Right ventricle myocardium inferior (tissue), 1 donor: ENCODE data around the gene LARGE2. TPM values are rescaled to one million over a fixed set of nuclear protein-coding genes. Genes with fewer than 3 reads are reported as not detected.

ENCODE experiments used
- total RNA-seq: library from RNA; stranded (reverse); fragmentation: NEBNext Ultra II Directional; extraction: Animal tissue kit (Norgen Biotek cat#: 25700); gene quantifications from one replicate; pipeline ENCODE4 v1.2.1, GENCODE V29; 2021
- donor health status: DM: no; HTN: yes; CAD: no; lungs with severe emphysema.

The LARGE2 gene
- total RNA-seq, 1 donor from 2014 or later = not detected

Other genes with a start within 250 kb of the LARGE2 start
- 6.0 TPM for gene SLC35C1, start 117.5 kb upstream of the LARGE2 start, total RNA-seq
- gene CRY2, start 75.2 kb upstream of the LARGE2 start, total RNA-seq = 69.8 TPM
- gene MAPK8IP1, start 37.0 kb upstream of the LARGE2 start, total RNA-seq = 5.9 TPM
- not detected for gene FREY1, start 15.4 kb upstream of the LARGE2 start, total RNA-seq
- 10.4 TPM for gene PEX16, start 4.8 kb upstream of the LARGE2 start, total RNA-seq
- 35.4 TPM for gene PHF21A, start 198.8 kb downstream of the LARGE2 start, total RNA-seq